ENCODE data around the gene TBX6. TPM values are rescaled to one million over a fixed set of nuclear protein-coding genes. Genes with fewer than 3 reads are reported as not detected.

TBX6 gene
- total and polyA plus RNA-seq, 2 of the 4 experiments (the other 2 are of a cell fraction) = 0.10 TPM; not detected in 1

DNA sequence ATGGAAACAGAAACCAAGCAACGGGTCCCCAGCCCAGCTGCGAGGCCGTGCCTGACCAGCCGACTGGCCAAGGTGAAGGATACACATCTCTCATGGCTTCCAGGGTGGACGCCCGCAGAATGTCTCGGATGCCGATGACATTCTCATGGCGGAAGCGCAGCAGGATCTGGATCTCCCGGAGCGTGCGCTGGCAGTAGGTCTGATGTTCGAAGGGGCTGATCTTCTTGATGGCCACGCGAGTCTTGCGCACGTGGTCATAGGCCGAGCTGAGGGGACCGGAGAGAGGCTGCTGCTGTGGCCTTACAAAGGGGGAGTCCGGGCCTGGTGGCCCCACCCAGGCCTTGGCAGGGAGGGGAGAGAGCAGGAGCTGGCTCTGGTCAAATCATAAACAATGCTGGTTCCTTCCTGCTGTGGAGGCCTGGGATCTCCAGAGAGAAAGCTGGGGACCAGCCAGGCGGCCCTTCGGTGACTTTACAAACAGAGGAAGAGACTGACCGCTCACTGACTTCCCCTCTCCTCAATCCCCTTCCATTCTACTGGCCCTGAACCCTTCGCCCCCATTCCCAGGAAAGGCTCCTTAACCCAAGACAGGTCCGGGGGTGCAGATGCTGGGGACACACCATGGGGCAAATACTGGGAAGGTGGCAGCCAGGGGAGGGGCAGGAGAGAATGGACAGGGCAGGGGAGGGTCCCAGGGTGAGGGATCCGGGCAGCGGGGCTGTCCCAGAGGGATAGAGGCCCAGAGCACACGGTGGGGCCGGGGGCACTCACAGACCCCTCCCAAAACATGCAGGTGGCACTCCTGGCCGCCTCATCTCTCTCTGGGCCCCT is 30.2 kb upstream of the TBX6 start (continued):
- TF ChIP-seq, protein P1, sequence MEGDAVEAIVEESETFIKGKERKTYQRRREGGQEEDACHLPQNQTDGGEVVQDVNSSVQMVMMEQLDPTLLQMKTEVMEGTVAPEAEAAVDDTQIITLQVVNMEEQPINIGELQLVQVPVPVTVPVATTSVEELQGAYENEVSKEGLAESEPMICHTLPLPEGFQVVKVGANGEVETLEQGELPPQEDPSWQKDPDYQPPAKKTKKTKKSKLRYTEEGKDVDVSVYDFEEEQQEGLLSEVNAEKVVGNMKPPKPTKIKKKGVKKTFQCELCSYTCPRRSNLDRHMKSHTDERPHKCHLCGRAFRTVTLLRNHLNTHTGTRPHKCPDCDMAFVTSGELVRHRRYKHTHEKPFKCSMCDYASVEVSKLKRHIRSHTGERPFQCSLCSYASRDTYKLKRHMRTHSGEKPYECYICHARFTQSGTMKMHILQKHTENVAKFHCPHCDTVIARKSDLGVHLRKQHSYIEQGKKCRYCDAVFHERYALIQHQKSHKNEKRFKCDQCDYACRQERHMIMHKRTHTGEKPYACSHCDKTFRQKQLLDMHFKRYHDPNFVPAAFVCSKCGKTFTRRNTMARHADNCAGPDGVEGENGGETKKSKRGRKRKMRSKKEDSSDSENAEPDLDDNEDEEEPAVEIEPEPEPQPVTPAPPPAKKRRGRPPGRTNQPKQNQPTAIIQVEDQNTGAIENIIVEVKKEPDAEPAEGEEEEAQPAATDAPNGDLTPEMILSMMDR (conservative IDR thresholded peaks at IDR 0.05; ENCODE audit: low read depth, low read length) = no peak
- no peak for TF ChIP-seq BHLHE40 (IDR thresholded peaks at IDR 0.05; ENCODE audit: low read depth, low read length)
